ENCODE measurements around the gene LHX3. TPM values are rescaled to one million over a fixed set of nuclear protein-coding genes. Genes with fewer than 3 reads are reported as not detected.

Gene LHX3
- polyA plus RNA-seq, 2 of the 4 experiments (the other 2 are of a cell fraction): 0.03 TPM; not detected in 1

DNA sequence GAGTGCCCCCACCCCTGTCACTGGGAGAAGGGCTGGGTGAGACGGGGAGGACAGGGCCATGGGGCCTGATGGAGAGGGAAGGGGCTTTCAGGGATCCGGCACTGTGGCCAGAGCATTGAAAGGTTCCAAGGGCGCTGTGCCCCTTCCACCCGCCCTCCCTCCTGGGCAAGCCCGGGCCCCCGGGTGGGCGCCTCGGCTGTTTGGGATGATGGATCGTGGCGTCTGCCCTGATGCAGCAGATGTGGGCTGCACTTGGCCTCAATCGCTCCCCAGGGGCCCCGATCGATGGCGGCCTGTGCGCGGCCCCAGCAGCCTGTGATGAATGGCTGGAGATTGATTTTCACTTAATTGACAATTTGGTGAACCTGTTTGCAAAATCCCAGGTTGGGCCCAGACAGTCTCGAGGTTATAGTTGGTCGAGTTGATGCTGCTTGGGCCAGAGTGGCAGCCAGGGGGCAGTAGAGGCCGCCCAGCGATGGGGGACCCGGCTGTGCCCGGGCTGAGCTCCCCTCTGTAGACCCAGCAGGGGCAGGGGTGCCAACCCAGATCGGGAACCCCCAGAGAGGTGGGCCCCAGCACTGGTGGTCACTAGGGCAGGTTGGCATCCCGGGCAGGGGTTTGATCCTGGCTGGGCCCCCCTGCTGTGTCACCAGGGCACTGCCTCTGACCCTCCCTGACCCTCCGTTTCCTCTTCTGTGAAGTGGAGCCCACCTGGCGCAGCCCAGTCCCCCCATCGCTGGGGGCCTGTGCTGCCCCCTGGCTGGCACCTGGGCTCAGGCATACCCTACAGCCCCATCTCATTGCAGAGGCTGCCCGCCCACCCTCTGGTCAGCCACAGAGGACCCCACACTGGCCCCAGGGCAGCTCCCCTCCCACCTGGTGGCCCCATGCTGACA lies 34.7 kb downstream of the LHX3 start:
- Histone ChIP-seq H3K4me1 (peaks cover 7% of the 10 kb centered on the region; the same call in 1 of the 3 replicates), H3K4me3 (no peak overlapping the region), H3K27ac (peak overlapping the region in 1 of 2 experiments; percentile 33; a peak in 1 of 6 replicates), H3K4me2 (no peak overlapping the region), H3K9me3 (0 out of 3 replicates have a peak, but pooled peaks cover 3% of the 10 kb centered on the region)
- ChIA-PET CTCF (interaction anchor here (0.5 to 7.5 kb wide), 33 partner anchors 10 to 345 kb away, joined by 3 to 64 read pairs (median 4); no protein-coding TSS in a partner anchor), POLR2A (no interaction called here)
- no peak for FAIRE-seq
- TF ChIP-seq POLR2A (IDR thresholded peaks at IDR 0.05; ENCODE audit: low read length): no peak
- no peak for TF ChIP-seq FOSL2 (IDR thresholded peaks at IDR 0.05)
- TF ChIP-seq FOSL2 (CRISPR knock-in tag; IDR thresholded peaks at IDR 0.05): no peak
- no peak for TF ChIP-seq ESRRA (IDR thresholded peaks at IDR 0.05; ENCODE audit: borderline replicate concordance, low read length)
- peak; percentile 69 to 75 for TF ChIP-seq RAD21 (conservative IDR thresholded peaks at IDR 0.05 in 1 of 2, IDR thresholded peaks at IDR 0.05 in 1 of 2)
- TF ChIP-seq, protein P1, sequence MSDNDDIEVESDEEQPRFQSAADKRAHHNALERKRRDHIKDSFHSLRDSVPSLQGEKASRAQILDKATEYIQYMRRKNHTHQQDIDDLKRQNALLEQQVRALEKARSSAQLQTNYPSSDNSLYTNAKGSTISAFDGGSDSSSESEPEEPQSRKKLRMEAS (IDR thresholded peaks at IDR 0.05): no peak
- TF ChIP-seq NR3C1 (IDR thresholded peaks at IDR 0.05): no peak
- TF ChIP-seq SMC3 (IDR thresholded peaks at IDR 0.05): peak; percentile 69
- TF ChIP-seq, protein P2, sequence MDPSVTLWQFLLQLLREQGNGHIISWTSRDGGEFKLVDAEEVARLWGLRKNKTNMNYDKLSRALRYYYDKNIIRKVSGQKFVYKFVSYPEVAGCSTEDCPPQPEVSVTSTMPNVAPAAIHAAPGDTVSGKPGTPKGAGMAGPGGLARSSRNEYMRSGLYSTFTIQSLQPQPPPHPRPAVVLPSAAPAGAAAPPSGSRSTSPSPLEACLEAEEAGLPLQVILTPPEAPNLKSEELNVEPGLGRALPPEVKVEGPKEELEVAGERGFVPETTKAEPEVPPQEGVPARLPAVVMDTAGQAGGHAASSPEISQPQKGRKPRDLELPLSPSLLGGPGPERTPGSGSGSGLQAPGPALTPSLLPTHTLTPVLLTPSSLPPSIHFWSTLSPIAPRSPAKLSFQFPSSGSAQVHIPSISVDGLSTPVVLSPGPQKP (IDR thresholded peaks at IDR 0.05; ENCODE audit: low read depth, low read length): no peak
- no peak for TF ChIP-seq KDM5A (IDR thresholded peaks at IDR 0.05)
- no peak for TF ChIP-seq HEYL (CRISPR knock-in tag; IDR thresholded peaks at IDR 0.05)
- no peak for TF ChIP-seq MAZ (IDR thresholded peaks at IDR 0.05; ENCODE audit: borderline replicate concordance, low read depth, low read length)
- no peak for TF ChIP-seq POLR2AphosphoS2 (conservative IDR thresholded peaks at IDR 0.05; ENCODE audit: low read length)
- TF ChIP-seq, protein P3, sequence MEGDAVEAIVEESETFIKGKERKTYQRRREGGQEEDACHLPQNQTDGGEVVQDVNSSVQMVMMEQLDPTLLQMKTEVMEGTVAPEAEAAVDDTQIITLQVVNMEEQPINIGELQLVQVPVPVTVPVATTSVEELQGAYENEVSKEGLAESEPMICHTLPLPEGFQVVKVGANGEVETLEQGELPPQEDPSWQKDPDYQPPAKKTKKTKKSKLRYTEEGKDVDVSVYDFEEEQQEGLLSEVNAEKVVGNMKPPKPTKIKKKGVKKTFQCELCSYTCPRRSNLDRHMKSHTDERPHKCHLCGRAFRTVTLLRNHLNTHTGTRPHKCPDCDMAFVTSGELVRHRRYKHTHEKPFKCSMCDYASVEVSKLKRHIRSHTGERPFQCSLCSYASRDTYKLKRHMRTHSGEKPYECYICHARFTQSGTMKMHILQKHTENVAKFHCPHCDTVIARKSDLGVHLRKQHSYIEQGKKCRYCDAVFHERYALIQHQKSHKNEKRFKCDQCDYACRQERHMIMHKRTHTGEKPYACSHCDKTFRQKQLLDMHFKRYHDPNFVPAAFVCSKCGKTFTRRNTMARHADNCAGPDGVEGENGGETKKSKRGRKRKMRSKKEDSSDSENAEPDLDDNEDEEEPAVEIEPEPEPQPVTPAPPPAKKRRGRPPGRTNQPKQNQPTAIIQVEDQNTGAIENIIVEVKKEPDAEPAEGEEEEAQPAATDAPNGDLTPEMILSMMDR (IDR thresholded peaks at IDR 0.05): peak; percentile 72
- TF ChIP-seq CBX8 (IDR thresholded peaks at IDR 0.05): no peak
- TF ChIP-seq EHF (CRISPR knock-in tag; IDR thresholded peaks at IDR 0.05): no peak
- ATAC-seq: peak; percentile 67 to 92; a peak in 5 of 6 replicates
- peak; percentile 36 to 61 for DNase-seq (ENCODE audit: low read depth in 1 of 2, low spot score in 1 of 2)
- 32% methylated on average over 26 of the region's 28 CpGs for WGBS (ENCODE audit: missing lambda C conversion rate)

DNA sequence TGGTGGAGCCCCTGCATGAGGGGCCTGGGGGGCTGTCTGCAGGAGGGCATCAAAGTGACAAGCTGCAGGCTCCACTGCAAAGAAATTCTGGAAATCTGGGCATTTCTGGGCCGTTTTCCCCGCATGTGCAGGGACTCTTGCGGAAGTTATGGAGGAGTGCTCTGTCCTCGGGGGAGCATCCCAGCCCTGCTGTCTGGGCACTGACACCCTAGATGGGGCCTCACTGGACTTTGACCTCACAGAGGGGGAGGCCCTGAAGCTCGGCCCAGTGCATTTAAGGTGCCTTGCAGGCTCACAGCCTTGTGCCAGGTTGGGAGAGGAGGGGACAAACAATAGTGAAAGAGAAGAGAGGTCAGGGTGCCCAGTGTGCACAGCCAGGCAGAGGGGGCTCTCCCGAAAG lies 35.4 kb downstream of the LHX3 start:
- DNase-seq (ENCODE audit: low read depth in 1 of 2, low spot score in 1 of 2) (no peak), FAIRE-seq (no peak), ATAC-seq (peak in 1 of 2 experiments; percentile 7; a peak in 1 of 6 replicates)
- H3K4me1 ChIP-seq: peaks cover 7% of the 10 kb centered on the region; the same call in 1 of the 3 replicates
- WGBS (ENCODE audit: missing lambda C conversion rate): 8% methylated on average over 2 of the region's 6 CpGs
- POLR2A ChIA-PET: no interaction called here
- TF ChIP-seq FOXS1 (CRISPR knock-in tag; IDR thresholded peaks at IDR 0.05) (no peak), SMC3 (IDR thresholded peaks at IDR 0.05) (no peak), RFX5 (IDR thresholded peaks at IDR 0.05) (no peak), ESRRA (IDR thresholded peaks at IDR 0.05; ENCODE audit: borderline replicate concordance, low read length) (no peak), RCOR1 (IDR thresholded peaks at IDR 0.05; ENCODE audit: low read depth, low read length) (no peak), RNF2 (IDR thresholded peaks at IDR 0.05; ENCODE audit: borderline replicate concordance, low read depth) (no peak)
- TF ChIP-seq, protein P4, sequence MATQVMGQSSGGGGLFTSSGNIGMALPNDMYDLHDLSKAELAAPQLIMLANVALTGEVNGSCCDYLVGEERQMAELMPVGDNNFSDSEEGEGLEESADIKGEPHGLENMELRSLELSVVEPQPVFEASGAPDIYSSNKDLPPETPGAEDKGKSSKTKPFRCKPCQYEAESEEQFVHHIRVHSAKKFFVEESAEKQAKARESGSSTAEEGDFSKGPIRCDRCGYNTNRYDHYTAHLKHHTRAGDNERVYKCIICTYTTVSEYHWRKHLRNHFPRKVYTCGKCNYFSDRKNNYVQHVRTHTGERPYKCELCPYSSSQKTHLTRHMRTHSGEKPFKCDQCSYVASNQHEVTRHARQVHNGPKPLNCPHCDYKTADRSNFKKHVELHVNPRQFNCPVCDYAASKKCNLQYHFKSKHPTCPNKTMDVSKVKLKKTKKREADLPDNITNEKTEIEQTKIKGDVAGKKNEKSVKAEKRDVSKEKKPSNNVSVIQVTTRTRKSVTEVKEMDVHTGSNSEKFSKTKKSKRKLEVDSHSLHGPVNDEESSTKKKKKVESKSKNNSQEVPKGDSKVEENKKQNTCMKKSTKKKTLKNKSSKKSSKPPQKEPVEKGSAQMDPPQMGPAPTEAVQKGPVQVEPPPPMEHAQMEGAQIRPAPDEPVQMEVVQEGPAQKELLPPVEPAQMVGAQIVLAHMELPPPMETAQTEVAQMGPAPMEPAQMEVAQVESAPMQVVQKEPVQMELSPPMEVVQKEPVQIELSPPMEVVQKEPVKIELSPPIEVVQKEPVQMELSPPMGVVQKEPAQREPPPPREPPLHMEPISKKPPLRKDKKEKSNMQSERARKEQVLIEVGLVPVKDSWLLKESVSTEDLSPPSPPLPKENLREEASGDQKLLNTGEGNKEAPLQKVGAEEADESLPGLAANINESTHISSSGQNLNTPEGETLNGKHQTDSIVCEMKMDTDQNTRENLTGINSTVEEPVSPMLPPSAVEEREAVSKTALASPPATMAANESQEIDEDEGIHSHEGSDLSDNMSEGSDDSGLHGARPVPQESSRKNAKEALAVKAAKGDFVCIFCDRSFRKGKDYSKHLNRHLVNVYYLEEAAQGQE (IDR thresholded peaks at IDR 0.05): no peak
- no peak overlapping the region for H3K27ac ChIP-seq
- CTCF ChIA-PET: interaction anchor here (0.5 to 7.5 kb wide), 19 partner anchors 10 to 195 kb away, joined by 3 to 64 read pairs (median 7); no protein-coding TSS in a partner anchor
- no peak overlapping the region for H3K4me3 ChIP-seq
- H3K4me2 ChIP-seq: no peak overlapping the region
- H3K9me3 ChIP-seq: 0 out of 3 replicates have a peak, but pooled peaks cover 3% of the 10 kb centered on the region
